Endothelial cell of umbilical vein (primary cell): Measurements from ENCODE around the gene LRRC71. TPM values are rescaled to one million over a fixed set of nuclear protein-coding genes. Genes with fewer than 3 reads are reported as not detected.
A peak's percentile ranks its signal among the peaks of the same experiment; 100 is the strongest.

Source experiments
- BruUV-seq: library from RNA; stranded (reverse); fragments of 400-500 nt; replicated peaks from 2 replicates; lab custom pipeline; 2021; lab: Mats Ljungman, UMichigan
- CTCF ChIA-PET: fragments of 300-600, 350-600 bp; sonication (Branson Sonifier 250); formaldehyde crosslinking; loops from one replicate; lab custom pipeline; 2021; ENCODE audit warnings: antibody characterized with exemption, inconsistent platforms; lab: Charles Lee
- POLR2A ChIA-PET: fragments of 300-600, 350-600 bp; sonication (Branson Sonifier 250); formaldehyde crosslinking; loops from one replicate; lab custom pipeline; 2021; ENCODE audit warnings: antibody characterized with exemption, inconsistent platforms; lab: Charles Lee
- DNase-seq: peaks from one replicate; pipeline ENCODE4 v3.0.0-alpha.2; 2011; ENCODE audit warnings: low read depth, low spot score
- FAIRE-seq: peaks from 2 replicates; lab custom pipeline; 2011; peaks lifted over from hg19 to GRCh38; lab: Jason Lieb, UNC
- H2AFZ ChIP-seq: 2 replicates; pipeline ENCODE4 v1.6.0; 2012; ENCODE audit warnings: low read depth, low read length, control low read depth, inconsistent platforms
- H3K27ac ChIP-seq: 2 replicates; pipeline ENCODE4 v1.5.1; 2011; ENCODE audit warnings: low read depth, mild to moderate bottlenecking, control low read depth, low read length, moderate library complexity; ENCODE audit not compliant: insufficient read depth
- H3K27me3 ChIP-seq, 2 experiments: 2 replicates each; pipeline versions ENCODE4 v1.6.0 to v1.6.1; 2011; ENCODE audit warnings: low read length in 2 of 2, mixed read lengths in 1 of 2; ENCODE audit not compliant: control insufficient read depth in 2 of 2, insufficient read depth in 2 of 2
- H3K36me3 ChIP-seq, 2 experiments: 2 replicates in 1 of 2; 3 replicates in 1 of 2; pipeline ENCODE4 v1.5.1; 2011; ENCODE audit warnings: low read length in 2 of 2, mild to moderate bottlenecking in 1 of 2, moderate library complexity in 1 of 2; ENCODE audit not compliant: control insufficient read depth in 2 of 2, insufficient read depth in 2 of 2; ENCODE audit errors: extremely low read depth in 1 of 2
- H3K4me1 ChIP-seq: 3 replicates; pipeline ENCODE4 v1.5.1; 2011; ENCODE audit warnings: mild to moderate bottlenecking, low read length; ENCODE audit not compliant: control insufficient read depth, insufficient read depth; ENCODE audit errors: extremely low read depth
- H3K4me2 ChIP-seq: 2 replicates; pipeline ENCODE4 v1.6.1; 2011; ENCODE audit warnings: low read length, control low read depth, mixed read lengths; ENCODE audit not compliant: insufficient read depth
- H3K4me3 ChIP-seq, 3 experiments: fragments of 200-600 bp in 1 of 3; sonication (generic), shearing (Covaris generic) in 1 of 3; replicated peaks in 1 of 3; 2 replicates each; pipeline ENCODE4 v1.5.1; 2011 to 2016; ENCODE audit warnings: control low read depth in 3 of 3, low read length in 3 of 3, mild to moderate bottlenecking in 2 of 3, inconsistent platforms in 1 of 3, low read depth in 1 of 3, moderate library complexity in 1 of 3; ENCODE audit not compliant: insufficient read depth in 1 of 3
- H3K79me2 ChIP-seq: 2 replicates; pipeline ENCODE4 v1.6.0; 2012; ENCODE audit warnings: low read length, inconsistent platforms; ENCODE audit not compliant: control insufficient read depth, insufficient read depth
- H3K9ac ChIP-seq: replicated peaks from 2 replicates; pipeline ENCODE3; 2011; ENCODE audit warnings: low read length, control low read depth; ENCODE audit not compliant: insufficient read depth; ENCODE audit errors: extremely low read depth
- H3K9me1 ChIP-seq: replicated peaks from 3 replicates; pipeline ENCODE4 v1.6.0; 2011; ENCODE audit warnings: mild to moderate bottlenecking, low read length; ENCODE audit not compliant: control insufficient read depth, insufficient read depth; ENCODE audit errors: extremely low read depth
- H3K9me3 ChIP-seq: replicated peaks from 2 replicates; pipeline ENCODE4 v1.5.1; 2012; ENCODE audit warnings: low read length, inconsistent platforms; ENCODE audit not compliant: control insufficient read depth, insufficient read depth
- H4K20me1 ChIP-seq: replicated peaks from 2 replicates; pipeline ENCODE3; 2011; ENCODE audit warnings: mild to moderate bottlenecking, low read length; ENCODE audit not compliant: control insufficient read depth, insufficient read depth; ENCODE audit errors: extremely low read depth
- EZH2 ChIP-seq: IDR thresholded peaks from 2 replicates; pipeline ENCODE4 v1.6.1; 2012; ENCODE audit warnings: borderline replicate concordance, low read depth, mild to moderate bottlenecking, moderate library complexity, low read length, inconsistent platforms; ENCODE audit not compliant: severe bottlenecking
- GATA2 ChIP-seq: IDR thresholded peaks from 2 replicates; pipeline ENCODE4 v1.7.0; 2011; ENCODE audit warnings: low read depth, mild to moderate bottlenecking, moderate library complexity, mixed read lengths, low read length; ENCODE audit not compliant: insufficient read length, insufficient read depth
- JUN ChIP-seq: IDR thresholded peaks from 2 replicates; pipeline ENCODE4 v1.6.1; 2011; ENCODE audit warnings: borderline replicate concordance, low read depth; ENCODE audit not compliant: insufficient read length, insufficient read depth
- MAX ChIP-seq: IDR thresholded peaks from 2 replicates; pipeline ENCODE4 v1.6.1; 2011; ENCODE audit not compliant: insufficient read depth, insufficient read length
- MYC ChIP-seq: IDR thresholded peaks from one replicate; pipeline ENCODE4 v1.6.1; 2011; ENCODE audit warnings: mild to moderate bottlenecking, low read depth, low read length
- POLR2AphosphoS5 ChIP-seq: IDR thresholded peaks from 2 replicates; pipeline ENCODE4 v1.6.1; 2012; ENCODE audit warnings: low read depth, mild to moderate bottlenecking, control low read depth, low read length, moderate library complexity; ENCODE audit not compliant: insufficient read depth
- dilution Hi-C: fragments of 300-500 bp; cut with MboI; formaldehyde crosslinking; loops from one replicate; pipeline ENCODE4 v1.15.0; 2019; ENCODE audit warnings: low sequenced_read_pairs; ENCODE audit not compliant: extremely low pct_ligation_motif_present
- intact Hi-C: fragments of 100-400 bp; cut with micrococcal nuclease; formaldehyde crosslinking; loops from one replicate; pipeline ENCODE4 v1.10.0; 2022
- polyA plus RNA-seq, 4 experiments: library from polyadenylated mRNA; depleted of rRNA in 3 of 4; stranded (reverse) in 3 of 4; unstranded in 1 of 4; fragments of >200 nt; gene quantifications; 2 replicates each; pipeline versions ENCODE4 v1.2.1 to v1.2.3, GENCODE V29; 2011 to 2012; ENCODE audit warnings: missing spikeins in 1 of 4
- total RNA-seq: library from RNA; stranded (reverse); gene quantifications from 2 replicates; pipeline ENCODE4 v1.2.3, GENCODE V29; 2021

Gene LRRC71
- total and polyA plus RNA-seq, 2 donors (not counting 3 experiments of a cell fraction or from before 2014, with no cell fraction given) = 0.35 to 0.66 TPM

GRCh38 chr1:156901590-156901900 is 18.9 kb upstream of the LRRC71 start:
- dilution Hi-C loops = no loop called here
- Histone ChIP-seq H3K4me3 (no peak overlapping the region), H3K9ac (no peak overlapping the region), H3K79me2 (peaks cover 92% of the 10 kb centered on the region), H4K20me1 (no peaks in the 10 kb centered on the region), H3K36me3 (peaks cover 7 to 16% of the 10 kb centered on the region in 2 experiments), H3K9me3 (no peaks in the 10 kb centered on the region), H3K27me3 (no peaks in the 10 kb centered on the region), H3K27ac (peak overlapping the region; percentile 95), H3K4me2 (no peak overlapping the region), H3K4me1 (peaks cover 89% of the 10 kb centered on the region), H2AFZ (no peak overlapping the region), H3K9me1 (no peaks in the 10 kb centered on the region)
- no peak for DNase-seq
- TF ChIP-seq GATA2 = no peak
- no peak for TF ChIP-seq EZH2
- no peak for TF ChIP-seq MAX
- no peak for TF ChIP-seq POLR2AphosphoS5
- TF ChIP-seq JUN = no peak
- TF ChIP-seq MYC = no peak
- no peak for FAIRE-seq
- ChIA-PET CTCF (interaction anchor here (1.0 to 2.0 kb wide), 8 partner anchors 9 to 174 kb away, joined by 3 to 8 read pairs (median 5); partner anchors contain the start of gene METTL25B), POLR2A (no interaction called here)
- no TSS peak for BruUV-seq
- intact Hi-C loops = no loop called here
